Uterus (tissue), 4 donors: Measurements from ENCODE around the gene ZBTB12. TPM values are rescaled to one million over a fixed set of nuclear protein-coding genes. Genes with fewer than 3 reads are reported as not detected.

Source experiments
- DNase-seq, 2 donors: peaks; one replicate each; pipeline ENCODE4 v3.0.0-alpha.2; 2019 to 2020
- H3K27ac ChIP-seq, 2 donors: fragments of 200-600 bp; sonication (generic); 1 replicate in 1 of 2; 2 replicates in 1 of 2; pipeline ENCODE4 v1.5.1; 2016 to 2018
- H3K27me3 ChIP-seq, 2 donors: fragments of 200-600 bp; sonication (generic); one replicate each; pipeline ENCODE4 v1.5.1; 2018 to 2019; ENCODE audit warnings: control low read depth in 1 of 2
- H3K36me3 ChIP-seq, 2 donors: fragments of 200-600 bp; sonication (generic); one replicate each; pipeline ENCODE4 v1.5.1; 2019; ENCODE audit warnings: control low read depth in 1 of 2
- H3K4me1 ChIP-seq, 2 donors: fragments of 200-600 bp; sonication (generic); one replicate each; pipeline ENCODE4 v1.5.1; 2018 to 2019; ENCODE audit warnings: control low read depth in 1 of 2
- H3K4me3 ChIP-seq, 2 donors: fragments of 200-600 bp; sonication (generic); 1 replicate in 1 of 2; 2 replicates in 1 of 2; pipeline ENCODE4 v1.5.1; 2018 to 2019; ENCODE audit warnings: mild to moderate bottlenecking in 1 of 2
- H3K9me3 ChIP-seq, 2 donors: fragments of 200-600 bp; sonication (generic); one replicate each; pipeline ENCODE4 v1.5.1; 2019; ENCODE audit warnings: control low read depth in 1 of 2
- POLR2A ChIP-seq, 2 donors: fragments of 450-650 bp; IDR thresholded peaks; one replicate each; pipeline ENCODE4 v1.6.1; 2016; ENCODE audit warnings: antibody characterized with exemption in 2 of 2, mild to moderate bottlenecking in 1 of 2, moderate library complexity in 1 of 2
- intact Hi-C: fragments of 100-400 bp; cut with DNase I; formaldehyde crosslinking; loops from one replicate; pipeline ENCODE4 v1.15.1; 2023; ENCODE audit warnings: low total_unique reads
- small RNA-seq: library from RNA; depleted of rRNA; stranded (forward); fragments of <200 nt; gene quantifications from one replicate; pipeline ENCODE3, GENCODE V24; 2016
- total RNA-seq, 4 donors: library from RNA; depleted of rRNA in 3 of 4; stranded (reverse); fragments of >200 nt in 3 of 4; gene quantifications; one replicate each; pipeline versions ENCODE4 v1.1.0 to v1.2.4, GENCODE V29; 2014 to 2023
- TF ChIP-seq, protein P1 (sequence below), 4 experiments: fragments of 200-600 bp in 2 of 4; fragments of 450-650 bp in 2 of 4; sonication (generic) in 2 of 4; IDR thresholded peaks; one replicate each; pipeline ENCODE4 v1.5.1; 2016 to 2019; ENCODE audit warnings: antibody characterized with exemption in 4 of 4, mild to moderate bottlenecking in 2 of 4, moderate library complexity in 1 of 4
- donor health status: DM: yes; HTN: yes; CAD: no.

The ZBTB12 gene
- total RNA-seq, 4 donors from 2014 or later: 2.4 to 15.3 (median 11.0) TPM; not detected in 1

DNA sequence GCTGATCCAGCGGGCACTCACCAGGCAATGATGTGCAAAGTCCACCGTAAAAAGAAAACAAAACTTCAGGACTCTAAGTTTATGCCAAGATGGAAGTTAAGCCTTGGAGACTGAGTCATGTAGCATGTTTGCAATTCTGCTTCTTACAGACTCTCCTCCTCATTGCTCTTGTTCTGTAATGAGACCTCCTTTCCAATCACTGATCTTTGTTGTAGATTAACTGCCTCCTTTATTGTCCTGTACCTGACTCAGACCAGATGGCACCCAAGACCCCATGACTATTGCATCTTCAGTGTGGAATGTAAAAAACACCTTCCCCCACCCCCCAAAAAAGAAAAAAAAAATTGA, 50.4 kb downstream of the ZBTB12 start:
- H3K9me3 ChIP-seq: no peaks in the 10 kb centered on the region

DNA sequence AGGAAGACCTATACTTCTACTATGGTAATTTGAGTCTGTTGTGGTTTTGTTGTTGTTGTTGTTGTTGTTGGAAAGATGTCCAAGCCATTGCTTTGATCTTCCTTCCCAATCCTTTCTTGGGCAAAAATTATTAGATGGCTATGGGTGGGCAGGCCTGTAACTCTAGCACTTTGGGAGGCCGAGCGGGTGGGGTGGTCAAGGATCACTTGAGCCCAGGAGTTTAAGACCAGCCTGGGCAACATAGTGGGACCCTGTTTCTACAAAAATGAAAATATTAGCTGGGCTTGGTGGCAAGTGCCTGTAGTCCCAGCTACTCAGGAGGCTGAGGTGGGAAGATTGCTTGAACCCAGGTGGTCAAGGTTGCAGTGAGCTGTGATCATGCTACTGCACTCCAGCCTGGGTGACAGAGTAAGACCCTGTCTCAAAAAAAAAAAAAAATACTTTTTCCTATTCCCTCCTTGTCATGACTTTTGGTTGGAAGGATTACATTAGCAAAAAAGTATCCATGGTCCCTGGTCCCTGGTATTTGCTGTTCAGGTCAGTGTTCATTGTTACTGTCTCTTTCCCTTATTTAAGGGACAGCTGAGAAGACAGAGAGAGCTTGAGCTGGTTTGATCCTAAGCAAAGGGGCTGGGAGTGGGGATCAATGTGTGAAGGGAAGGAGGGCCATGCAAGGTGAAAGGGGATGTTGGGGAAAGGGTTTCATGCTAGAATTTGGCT, 51.0 kb downstream of the ZBTB12 start:
- H3K9me3 ChIP-seq: no peaks in the 10 kb centered on the region
- H3K36me3 ChIP-seq: no peaks in the 10 kb centered on the region
- intact Hi-C loops: no loop called here
- TF ChIP-seq, protein P1, sequence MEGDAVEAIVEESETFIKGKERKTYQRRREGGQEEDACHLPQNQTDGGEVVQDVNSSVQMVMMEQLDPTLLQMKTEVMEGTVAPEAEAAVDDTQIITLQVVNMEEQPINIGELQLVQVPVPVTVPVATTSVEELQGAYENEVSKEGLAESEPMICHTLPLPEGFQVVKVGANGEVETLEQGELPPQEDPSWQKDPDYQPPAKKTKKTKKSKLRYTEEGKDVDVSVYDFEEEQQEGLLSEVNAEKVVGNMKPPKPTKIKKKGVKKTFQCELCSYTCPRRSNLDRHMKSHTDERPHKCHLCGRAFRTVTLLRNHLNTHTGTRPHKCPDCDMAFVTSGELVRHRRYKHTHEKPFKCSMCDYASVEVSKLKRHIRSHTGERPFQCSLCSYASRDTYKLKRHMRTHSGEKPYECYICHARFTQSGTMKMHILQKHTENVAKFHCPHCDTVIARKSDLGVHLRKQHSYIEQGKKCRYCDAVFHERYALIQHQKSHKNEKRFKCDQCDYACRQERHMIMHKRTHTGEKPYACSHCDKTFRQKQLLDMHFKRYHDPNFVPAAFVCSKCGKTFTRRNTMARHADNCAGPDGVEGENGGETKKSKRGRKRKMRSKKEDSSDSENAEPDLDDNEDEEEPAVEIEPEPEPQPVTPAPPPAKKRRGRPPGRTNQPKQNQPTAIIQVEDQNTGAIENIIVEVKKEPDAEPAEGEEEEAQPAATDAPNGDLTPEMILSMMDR (IDR thresholded peaks at IDR 0.05): no peak
- TF ChIP-seq POLR2A (IDR thresholded peaks at IDR 0.05): no peak
- no peaks in the 10 kb centered on the region for H3K27me3 ChIP-seq
- no peak overlapping the region for H3K27ac ChIP-seq
- DNase-seq: no peak
- no peaks in the 10 kb centered on the region for H3K4me1 ChIP-seq
- no peak overlapping the region for H3K4me3 ChIP-seq

More for the DNA sequence above, 50.4 kb downstream of the ZBTB12 start:
- Histone ChIP-seq H3K27me3 (no peaks in the 10 kb centered on the region), H3K4me1 (no peaks in the 10 kb centered on the region), H3K27ac (no peak overlapping the region), H3K36me3 (no peaks in the 10 kb centered on the region), H3K4me3 (no peak overlapping the region)
- no peak for DNase-seq
- TF ChIP-seq, protein P1 (IDR thresholded peaks at IDR 0.05): no peak
- TF ChIP-seq POLR2A (IDR thresholded peaks at IDR 0.05): no peak
- intact Hi-C loops: no loop called here

Small RNAs within 50 kb of the gene (small RNA-seq; reads per million reads assigned to genes)
- not detected for gene AL645922.1

Other genes starting within 250 kb of the ZBTB12 start
- 100 to 1,000 TPM in 3 of 4 donors, 10 to 100 TPM in 1; 92.2 to 233 (median 139) TPM for gene BAG6, start 249.4 kb downstream of the ZBTB12 start, total RNA-seq
- gene APOM, start 246.2 kb downstream of the ZBTB12 start, total RNA-seq: 1 to 10 TPM in 3 of 4 donors, not detected in 1; 1.9 to 2.9 (median 2.6) TPM
- gene C6orf47, start 241.3 kb downstream of the ZBTB12 start, total RNA-seq: 10 to 100 TPM in 3 of 4 donors, 1 to 10 TPM in 1; 6.2 to 31.9 (median 24.6) TPM
- 10 to 100 TPM in 3 of 4 donors, 1 to 10 TPM in 1; 5.1 to 25.6 (median 15.4) TPM for gene GPANK1, start 237.1 kb downstream of the ZBTB12 start, total RNA-seq
- gene CSNK2B, start 236.0 kb downstream of the ZBTB12 start, total RNA-seq: 100 to 1,000 TPM in 3 of 4 donors, 10 to 100 TPM in 1; 67.5 to 157 (median 107) TPM
- gene LY6G5B, start 232.1 kb downstream of the ZBTB12 start, total RNA-seq: 10 to 100 TPM in 1 of 4 donors, 1 to 10 TPM in 3; 1.0 to 27.4 (median 4.3) TPM
- 1 to 10 TPM in 3 of 4 donors, not detected in 1; 1.0 to 4.4 (median 3.8) TPM for gene LY6G5C, start 221.0 kb downstream of the ZBTB12 start, total RNA-seq
- 10 to 100 TPM; 25.9 to 50.9 (median 37.9) TPM for gene ABHD16A, start 198.8 kb downstream of the ZBTB12 start, total RNA-seq
- gene LY6G6F, start 195.2 kb downstream of the ZBTB12 start, total RNA-seq: not detected
- 1 to 10 TPM in 1 of 4 donors, not detected in 3; 2.0 TPM for gene LY6G6D, start 186.7 kb downstream of the ZBTB12 start, total RNA-seq
- 1 to 10 TPM in 1 of 4 donors, not detected in 3; 1.4 TPM for gene LY6G6C, start 180.3 kb downstream of the ZBTB12 start, total RNA-seq
- gene MPIG6B, start 178.7 kb downstream of the ZBTB12 start, total RNA-seq: under 1 TPM in 1 of 4 donors, not detected in 3; 0.49 TPM
- gene DDAH2, start 172.8 kb downstream of the ZBTB12 start, total RNA-seq: 100 to 1,000 TPM in 3 of 4 donors, 10 to 100 TPM in 1; 97.6 to 240 (median 158) TPM
- gene CLIC1, start 165.6 kb downstream of the ZBTB12 start, total RNA-seq: 100 to 1,000 TPM; 173 to 328 (median 216) TPM
- gene MSH5, start 162.1 kb downstream of the ZBTB12 start, total RNA-seq: 10 to 100 TPM in 3 of 4 donors, not detected in 1; 16.7 to 41.5 (median 22.1) TPM
- 1 to 10 TPM in 2 of 4 donors, not detected in 2; 1.7 to 4.4 TPM for gene SAPCD1, start 139.4 kb downstream of the ZBTB12 start, total RNA-seq
- gene VWA7, start 124.8 kb downstream of the ZBTB12 start, total RNA-seq: 10 to 100 TPM in 1 of 4 donors, 1 to 10 TPM in 2, under 1 TPM in 1; 0.88 to 24.1 (median 3.1) TPM
- gene VARS1, start 106.3 kb downstream of the ZBTB12 start, total RNA-seq: 100 to 1,000 TPM in 1 of 4 donors, 10 to 100 TPM in 3; 35.6 to 118 (median 53.4) TPM
- gene LSM2, start 95.1 kb downstream of the ZBTB12 start, total RNA-seq: 100 to 1,000 TPM in 1 of 4 donors, 10 to 100 TPM in 3; 37.1 to 119 (median 58.7) TPM
- gene HSPA1L, start 86.8 kb downstream of the ZBTB12 start, total RNA-seq: 1 to 10 TPM in 3 of 4 donors, under 1 TPM in 1; 0.59 to 4.6 (median 2.3) TPM
- 100 to 1,000 TPM in 3 of 4 donors, 10 to 100 TPM in 1; 98.8 to 261 (median 170) TPM for gene HSPA1A, start 86.5 kb downstream of the ZBTB12 start, total RNA-seq
- 100 to 1,000 TPM in 2 of 4 donors, 10 to 100 TPM in 2; 40.3 to 268 (median 152) TPM for gene HSPA1B, start 74.3 kb downstream of the ZBTB12 start, total RNA-seq
- gene NEU1, start 39.3 kb downstream of the ZBTB12 start, total RNA-seq: 10 to 100 TPM; 20.5 to 28.4 (median 23.4) TPM
- 10 to 100 TPM in 1 of 4 donors, 1 to 10 TPM in 3; 5.0 to 46.1 (median 5.8) TPM for gene SLC44A4, start 23.1 kb downstream of the ZBTB12 start, total RNA-seq
- 10 to 100 TPM; 13.8 to 72.4 (median 66.2) TPM for gene EHMT2, start 4.4 kb downstream of the ZBTB12 start, total RNA-seq
- 10 to 100 TPM in 1 of 4 donors, 1 to 10 TPM in 3; 4.1 to 24.8 (median 4.6) TPM for gene C2, start 25.6 kb upstream of the ZBTB12 start, total RNA-seq
- 10 to 100 TPM in 2 of 4 donors, 1 to 10 TPM in 1, not detected in 1; 6.2 to 32.6 (median 31.5) TPM for gene CFB, start 44.0 kb upstream of the ZBTB12 start, total RNA-seq
- 10 to 100 TPM; 30.3 to 73.0 (median 51.4) TPM for gene NELFE, start 56.9 kb upstream of the ZBTB12 start, total RNA-seq
- gene SKIC2, start 57.1 kb upstream of the ZBTB12 start, total RNA-seq: 10 to 100 TPM; 11.5 to 58.8 (median 35.6) TPM
- 10 to 100 TPM in 3 of 4 donors, 1 to 10 TPM in 1; 10.0 to 36.6 (median 14.7) TPM for gene DXO, start 70.1 kb upstream of the ZBTB12 start, total RNA-seq
- gene C4A, start 80.0 kb upstream of the ZBTB12 start, total RNA-seq: 100 to 1,000 TPM in 1 of 4 donors, 10 to 100 TPM in 2, 1 to 10 TPM in 1; 3.8 to 100 (median 32.3) TPM
- gene C4B, start 112.7 kb upstream of the ZBTB12 start, total RNA-seq: 10 to 100 TPM; 12.4 to 97.5 (median 46.3) TPM
- gene CYP21A2, start 136.3 kb upstream of the ZBTB12 start, total RNA-seq: 1 to 10 TPM in 1 of 4 donors, not detected in 3; 4.1 TPM
- 100 to 1,000 TPM in 3 of 4 donors, 10 to 100 TPM in 1; 90.6 to 217 (median 181) TPM for gene TNXB, start 207.3 kb upstream of the ZBTB12 start, total RNA-seq
- gene ATF6B, start 226.2 kb upstream of the ZBTB12 start, total RNA-seq: 100 to 1,000 TPM in 1 of 4 donors, 10 to 100 TPM in 3; 16.4 to 121 (median 33.6) TPM
- gene FKBPL, start 228.2 kb upstream of the ZBTB12 start, total RNA-seq: 10 to 100 TPM in 1 of 4 donors, 1 to 10 TPM in 3; 1.3 to 10.3 (median 5.1) TPM
- gene PRRT1, start 249.9 kb upstream of the ZBTB12 start, total RNA-seq: 1 to 10 TPM in 2 of 4 donors, not detected in 2; 8.0 to 9.4 TPM